ENCODE measurements around the gene GRAMD2B. TPM values are rescaled to one million over a fixed set of nuclear protein-coding genes. Genes with fewer than 3 reads are reported as not detected.

Gene GRAMD2B
- total and polyA plus RNA-seq, 2 of the 8 experiments (the other 6 are each of a cell fraction or from before 2014, with no cell fraction given): 6.4 to 9.4 TPM

DNA sequence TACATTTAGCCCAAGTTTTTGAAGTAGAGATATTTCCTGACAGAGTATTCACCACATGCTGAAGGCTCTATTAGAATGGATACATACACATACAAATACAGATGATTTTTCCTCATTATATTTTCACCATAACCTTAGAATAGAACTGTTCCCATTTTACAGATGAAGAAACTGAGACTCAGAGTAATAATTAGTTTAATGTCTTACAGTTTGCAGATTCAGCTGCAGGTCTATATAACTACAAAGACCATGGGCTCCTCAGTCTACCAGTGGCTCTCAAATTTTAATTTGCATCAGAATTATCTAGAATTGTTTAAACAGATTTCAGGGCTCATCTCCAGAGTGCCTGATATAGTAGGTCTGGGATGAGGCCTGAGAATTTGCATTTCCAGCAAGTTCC is 64.4 kb downstream of the GRAMD2B start:
- no peak overlapping the region for H3K23ac ChIP-seq (ENCODE audit: insufficient read length)
- no peak overlapping the region for H2BK20ac ChIP-seq (ENCODE audit: low read length)
- no peaks in the 10 kb centered on the region for H3K23me2 ChIP-seq (ENCODE audit: low read depth, low read length)
- H4K20me1 ChIP-seq (replicated peaks in 1 of 2; ENCODE audit: control insufficient read depth in 1 of 2, insufficient read depth in 2 of 2, low read length in 2 of 2): no peaks in the 10 kb centered on the region
- H3K56ac ChIP-seq (replicated peaks; ENCODE audit: insufficient read length, low read depth, low read length): no peak overlapping the region
- H3K36me3 ChIP-seq (ENCODE audit: control insufficient read depth in 2 of 4, insufficient read depth in 4 of 4, low read length in 3 of 4): peaks cover 2 to 61% (median 29%) of the 10 kb centered on the region in 4 experiments
- no peak overlapping the region for H4K5ac ChIP-seq (ENCODE audit: insufficient read length, low read depth, low read length)
- no peak overlapping the region for H3K27ac ChIP-seq (ENCODE audit: low read depth, low read length)
- DNase-seq (ENCODE audit: low read depth in 1 of 2, low spot score in 2 of 2) (no peak), FAIRE-seq (no peak)
- no peaks in the 10 kb centered on the region for H3K4me1 ChIP-seq (replicated peaks in 1 of 4; ENCODE audit: control insufficient read depth in 3 of 4, insufficient read depth in 4 of 4, low read length in 3 of 4)
- no peaks in the 10 kb centered on the region for H3K79me2 ChIP-seq (ENCODE audit: control insufficient read depth in 1 of 2, insufficient read depth in 2 of 2, low read length in 2 of 2)
- no peak overlapping the region for H2AK5ac ChIP-seq (ENCODE audit: low read depth, low read length)
- H2BK5ac ChIP-seq (ENCODE audit: low read depth, low read length): no peak overlapping the region
- H2BK15ac ChIP-seq (ENCODE audit: low read length): no peak overlapping the region
- no peak overlapping the region for H2BK120ac ChIP-seq (replicated peaks; ENCODE audit: low read depth, low read length)
- no peak overlapping the region for H3K14ac ChIP-seq (ENCODE audit: insufficient read length)
- no peaks in the 10 kb centered on the region for H3K79me1 ChIP-seq (ENCODE audit: low read depth, low read length)
- no peak overlapping the region for H2AFZ ChIP-seq (ENCODE audit: low read length)
- no peak for TF ChIP-seq RXRA (IDR thresholded peaks at IDR 0.05; ENCODE audit: insufficient read depth, low read depth, low read length)
- no peak for TF ChIP-seq CREB1 (IDR thresholded peaks at IDR 0.05)
- TF ChIP-seq SUZ12 (IDR thresholded peaks at IDR 0.05; ENCODE audit: low read length): no peak
- TF ChIP-seq CTBP2 (IDR thresholded peaks at IDR 0.05; ENCODE audit: borderline replicate concordance, insufficient read depth, insufficient read length, low read length): no peak
- H3K4me3 ChIP-seq (ENCODE audit: extremely low read depth in 1 of 4, insufficient read depth in 2 of 4, low read depth in 3 of 4, low read length in 4 of 4): no peak overlapping the region
- H3K18ac ChIP-seq (ENCODE audit: extremely low read depth, low read length): no peak overlapping the region
- H3K4me2 ChIP-seq (ENCODE audit: insufficient read depth in 1 of 2, low read depth in 2 of 2, low read length in 2 of 2): no peak overlapping the region
- ChIA-PET POLR2A (ENCODE audit: partially characterized antibody) (no interaction called here), CTCF (ENCODE audit: partially characterized antibody) (interaction anchor here (1.7 to 6.0 kb wide), 6 partner anchors 13 to 249 kb away, joined by 3 to 60 read pairs (median 6); no protein-coding TSS in a partner anchor)
- no peaks in the 10 kb centered on the region for H3K27me3 ChIP-seq (replicated peaks in 1 of 4; ENCODE audit: control insufficient read depth in 3 of 4, extremely low read depth in 1 of 4, insufficient read depth in 3 of 4, low read length in 3 of 4)
- H3K9me3 ChIP-seq (ENCODE audit: insufficient read depth in 2 of 2, low read depth in 1 of 2, low read length in 1 of 2): no peaks in the 10 kb centered on the region
- no peak overlapping the region for H3K4ac ChIP-seq (replicated peaks; ENCODE audit: insufficient read length, low read depth, low read length)
- H2BK12ac ChIP-seq (ENCODE audit: low read depth, low read length): no peak overlapping the region
- no peak overlapping the region for H4K91ac ChIP-seq (replicated peaks; ENCODE audit: insufficient read length, low read length)
- no peak overlapping the region for H3K9ac ChIP-seq (replicated peaks in 1 of 4; ENCODE audit: extremely low read depth in 1 of 4, low read depth in 3 of 4, low read length in 3 of 4)
- H4K8ac ChIP-seq (ENCODE audit: extremely low read depth, insufficient read depth, low read length): no peak overlapping the region

All from H1 (cell line).